SK-N-SH (cell line): ENCODE results near the gene EIF4G1. TPM values are rescaled to one million over a fixed set of nuclear protein-coding genes. Genes with fewer than 3 reads are reported as not detected.
A peak's percentile ranks its signal among the peaks of the same experiment; 100 is the strongest.

Source experiments
- CHD2 ChIP-seq: fragments of 150-350 bp; IDR thresholded peaks from 2 replicates; pipeline ENCODE4 v1.6.1; 2018; ENCODE audit warnings: low read length; ENCODE audit not compliant: partially characterized antibody
- ELF1 ChIP-seq: IDR thresholded peaks from 2 replicates; pipeline ENCODE4 v1.4.0; 2012
- EZH2phosphoT487 ChIP-seq: fragments of 200-600 bp; sonication (generic); IDR thresholded peaks from 2 replicates; pipeline ENCODE4 v1.6.1; 2017; ENCODE audit warnings: low read depth, mixed run types, mild to moderate bottlenecking, antibody characterized with exemption, moderate library complexity, borderline replicate concordance
- FOXM1 ChIP-seq: IDR thresholded peaks from 2 replicates; pipeline ENCODE4 v1.4.0; 2012; ENCODE audit warnings: low read depth, mild to moderate bottlenecking
- GABPA ChIP-seq: IDR thresholded peaks from 2 replicates; pipeline ENCODE4 v1.4.0; 2012; ENCODE audit warnings: low read depth, mild to moderate bottlenecking
- GATA2 ChIP-seq: sonication (generic); formaldehyde crosslinking; IDR thresholded peaks from 2 replicates; pipeline ENCODE4 v1.5.0; 2020; ENCODE audit warnings: mild to moderate bottlenecking, missing genetic modification reagents
- MXI1 ChIP-seq: IDR thresholded peaks from 2 replicates; pipeline ENCODE4 v1.6.1; 2012; ENCODE audit warnings: mild to moderate bottlenecking, low read depth, low read length, improper control_type of control experiment
- NFIC ChIP-seq: IDR thresholded peaks from 2 replicates; pipeline ENCODE4 v1.4.0; 2012; ENCODE audit warnings: borderline replicate concordance
- PBX3 ChIP-seq: IDR thresholded peaks from 2 replicates; pipeline ENCODE4; 2012
- POLR2AphosphoS5 ChIP-seq: IDR thresholded peaks from 2 replicates; pipeline ENCODE4 v1.6.1; 2012; ENCODE audit warnings: low read depth, low read length
- RAD21 ChIP-seq: IDR thresholded peaks from 2 replicates; pipeline ENCODE4 v1.6.1; 2012; ENCODE audit warnings: mild to moderate bottlenecking, low read length
- REST ChIP-seq: IDR thresholded peaks from 2 replicates; pipeline ENCODE4 v1.6.1; 2012; ENCODE audit warnings: mild to moderate bottlenecking, low read depth, low read length, moderate library complexity
- RFX5 ChIP-seq: IDR thresholded peaks from 2 replicates; pipeline ENCODE4 v1.6.1; 2012; ENCODE audit warnings: mild to moderate bottlenecking, improper control_type of control experiment, low read length
- SIN3A ChIP-seq: IDR thresholded peaks from 2 replicates; pipeline ENCODE4 v1.6.1; 2012; ENCODE audit warnings: low read depth, mild to moderate bottlenecking, low read length, moderate library complexity, borderline replicate concordance
- USF2 ChIP-seq: fragments of 150-350 bp; IDR thresholded peaks from 2 replicates; pipeline ENCODE4 v1.6.1; 2017; ENCODE audit warnings: antibody characterized with exemption, low read length, low read depth, borderline replicate concordance
- YY1 ChIP-seq: IDR thresholded peaks from 2 replicates; pipeline ENCODE4 v1.4.0; 2012; ENCODE audit warnings: low read depth, mild to moderate bottlenecking
- polyA plus RNA-seq, 3 experiments: library from polyadenylated mRNA; depleted of rRNA; stranded (reverse); fragments of >200 nt; gene quantifications; 2 replicates each; pipeline ENCODE4 v1.2.3, GENCODE V29; 2012

The EIF4G1 gene
- polyA plus RNA-seq, 1 of the 3 experiments (the other 2 are of a cell fraction), result 262 TPM

- TF ChIP-seq CHD2 (peak; percentile 83), SIN3A (peak; percentile 45; the same call in 1 of the 2 replicates), RFX5 (peak; percentile 23; the same call in 1 of the 2 replicates), FOXM1 (no peak), YY1 (no peak), EZH2phosphoT487 (no peak), GATA2 (CRISPR knock-in tag) (no peak), POLR2AphosphoS5 (peak; percentile 86), REST (0 out of 2 replicates have a peak, but pooled peaks have one; percentile 14), ELF1 (peak; percentile 78), RAD21 (no peak; the same call in 1 of the 2 replicates), MXI1 (peak; percentile 87), PBX3 (peak; percentile 42), USF2 (no peak), NFIC (no peak; the same call in 1 of the 2 replicates), GABPA (peak; percentile 94)
- TF ChIP-seq, all 33 proteins: peak for 16
Observed at GRCh38 chr3:184362668-184363546, 48.5 kb downstream of the EIF4G1 start (continued).
